ENCODE measurements around the gene UBE2Q2.

DNA sequence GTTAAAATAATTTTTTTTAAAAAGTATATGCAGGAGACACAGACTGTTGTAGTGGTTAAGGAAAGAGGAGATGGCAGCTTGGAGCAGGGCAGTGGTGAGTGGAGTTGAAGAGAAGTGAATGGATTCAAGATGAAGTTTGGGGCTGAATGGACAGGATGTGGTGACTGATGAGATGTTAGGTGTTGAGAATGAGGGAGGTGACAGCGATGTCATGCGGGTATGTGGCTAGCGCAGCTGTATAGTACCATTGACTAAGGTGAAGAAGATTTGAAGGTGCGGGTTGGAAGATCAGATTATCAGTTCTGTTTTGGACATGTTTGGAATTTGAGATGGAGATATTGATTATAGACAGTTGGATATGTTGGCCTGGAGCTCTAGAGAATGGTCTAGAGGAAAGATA lies 80.5 kb downstream of the UBE2Q2 start:
- TF ChIP-seq, protein P1, sequence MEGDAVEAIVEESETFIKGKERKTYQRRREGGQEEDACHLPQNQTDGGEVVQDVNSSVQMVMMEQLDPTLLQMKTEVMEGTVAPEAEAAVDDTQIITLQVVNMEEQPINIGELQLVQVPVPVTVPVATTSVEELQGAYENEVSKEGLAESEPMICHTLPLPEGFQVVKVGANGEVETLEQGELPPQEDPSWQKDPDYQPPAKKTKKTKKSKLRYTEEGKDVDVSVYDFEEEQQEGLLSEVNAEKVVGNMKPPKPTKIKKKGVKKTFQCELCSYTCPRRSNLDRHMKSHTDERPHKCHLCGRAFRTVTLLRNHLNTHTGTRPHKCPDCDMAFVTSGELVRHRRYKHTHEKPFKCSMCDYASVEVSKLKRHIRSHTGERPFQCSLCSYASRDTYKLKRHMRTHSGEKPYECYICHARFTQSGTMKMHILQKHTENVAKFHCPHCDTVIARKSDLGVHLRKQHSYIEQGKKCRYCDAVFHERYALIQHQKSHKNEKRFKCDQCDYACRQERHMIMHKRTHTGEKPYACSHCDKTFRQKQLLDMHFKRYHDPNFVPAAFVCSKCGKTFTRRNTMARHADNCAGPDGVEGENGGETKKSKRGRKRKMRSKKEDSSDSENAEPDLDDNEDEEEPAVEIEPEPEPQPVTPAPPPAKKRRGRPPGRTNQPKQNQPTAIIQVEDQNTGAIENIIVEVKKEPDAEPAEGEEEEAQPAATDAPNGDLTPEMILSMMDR (IDR thresholded peaks at IDR 0.05) = no peak
- no peak for TF ChIP-seq POLR2AphosphoS5 (IDR thresholded peaks at IDR 0.05)
- no peak for TF ChIP-seq POLR2A (IDR thresholded peaks at IDR 0.05)
